ENCODE measurements around the gene MAPK8.

Gene MAPK8

GRCh38 chr10:48451969-48452878 is 145.7 kb downstream of the MAPK8 start:
- DNase-seq: no peak

GRCh38 chr10:48452879-48453412 is 146.5 kb downstream of the MAPK8 start:
- DNase-seq: no peak

GRCh38 chr10:48453451-48454301 is 147.2 kb downstream of the MAPK8 start:
- DNase-seq: no peak

GRCh38 chr10:48454302-48455054 is 148.0 kb downstream of the MAPK8 start:
- no peak for DNase-seq

- no peak for DNase-seq
These were observed 148.5 kb downstream of the MAPK8 start for GRCh38 chr10:48455055-48455391.

- DNase-seq: no peak
These were observed 149.1 kb downstream of the MAPK8 start for GRCh38 chr10:48455392-48456151.

GRCh38 chr10:48456361-48456804 is 149.9 kb downstream of the MAPK8 start:
- no peak for DNase-seq

- DNase-seq: no peak
These were observed 150.6 kb downstream of the MAPK8 start for GRCh38 chr10:48456808-48457761.

GRCh38 chr10:48457949-48458661 is 151.6 kb downstream of the MAPK8 start:
- no peak for DNase-seq

GRCh38 chr10:48458662-48459048 is 152.2 kb downstream of the MAPK8 start:
- DNase-seq: no peak

- no peak for DNase-seq
These were observed 153.0 kb downstream of the MAPK8 start for GRCh38 chr10:48459270-48460150.

- DNase-seq: no peak
These were observed 153.7 kb downstream of the MAPK8 start for GRCh38 chr10:48460182-48460581.

- DNase-seq: no peak
These were observed 155.4 kb downstream of the MAPK8 start for GRCh38 chr10:48461623-48462481.

- DNase-seq: no peak
These were observed 156.1 kb downstream of the MAPK8 start for GRCh38 chr10:48462482-48463020.

GRCh38 chr10:48463318-48464003 is 157.0 kb downstream of the MAPK8 start:
- DNase-seq: no peak

- DNase-seq: no peak
These were observed 157.8 kb downstream of the MAPK8 start for GRCh38 chr10:48464121-48464870.

Measured in stimulated activated CD4-positive, alpha-beta T cell treated with anti-CD3 and anti-CD28 coated beads, Interleukin-2, amount 100 ng/mL, for 48 hours (primary cell).